Measurements from ENCODE around the gene WDR73.

WDR73 gene

DNA sequence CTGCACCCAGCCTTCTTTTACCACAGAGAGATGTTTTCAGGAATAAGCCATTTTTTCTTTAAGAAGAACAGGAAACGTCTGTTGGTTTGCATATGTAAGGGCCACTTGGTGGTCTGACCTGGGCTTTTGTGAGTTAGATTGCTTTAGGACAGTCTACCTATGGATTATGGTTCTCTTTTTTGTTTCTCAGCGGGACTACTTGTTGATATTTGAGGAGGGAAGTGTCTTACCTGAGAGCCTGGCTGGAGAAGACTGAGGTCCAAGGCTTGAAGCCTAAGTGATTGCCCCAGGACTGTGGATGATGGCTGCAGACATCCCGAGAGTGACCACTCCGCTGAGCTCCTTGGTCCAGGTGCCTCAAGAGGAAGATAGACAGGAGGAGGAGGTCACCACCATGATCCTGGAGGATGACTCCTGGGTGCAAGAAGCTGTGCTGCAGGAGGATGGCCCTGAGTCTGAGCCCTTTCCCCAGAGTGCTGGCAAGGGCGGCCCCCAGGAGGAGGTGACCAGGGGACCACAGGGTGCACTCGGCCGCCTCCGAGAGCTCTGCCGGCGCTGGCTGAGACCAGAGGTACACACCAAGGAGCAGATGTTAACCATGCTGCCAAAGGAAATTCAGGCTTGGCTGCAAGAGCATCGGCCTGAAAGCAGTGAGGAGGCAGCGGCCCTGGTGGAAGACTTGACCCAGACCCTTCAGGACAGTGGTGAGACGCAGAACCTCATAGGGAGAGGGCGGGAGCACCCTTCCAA lies 50.3 kb downstream of the WDR73 start:
- no peak for DNase-seq (ENCODE audit: low read depth)
- H3K4me3 ChIP-seq (ENCODE audit: low read depth, low read length): no peak overlapping the region
- no peak for TF ChIP-seq CTCF (IDR thresholded peaks at IDR 0.05; ENCODE audit: low read depth, low read length, missing control alignments)

GRCh38 chr15:84601555-84601838 lies 52.6 kb downstream of the WDR73 start:
- no peak for TF ChIP-seq CTCF (IDR thresholded peaks at IDR 0.05; ENCODE audit: low read depth, low read length, missing control alignments)
- peak overlapping the region; percentile 91 for H3K4me3 ChIP-seq (ENCODE audit: low read depth, low read length)
- DNase-seq (ENCODE audit: low read depth): no peak

DNA sequence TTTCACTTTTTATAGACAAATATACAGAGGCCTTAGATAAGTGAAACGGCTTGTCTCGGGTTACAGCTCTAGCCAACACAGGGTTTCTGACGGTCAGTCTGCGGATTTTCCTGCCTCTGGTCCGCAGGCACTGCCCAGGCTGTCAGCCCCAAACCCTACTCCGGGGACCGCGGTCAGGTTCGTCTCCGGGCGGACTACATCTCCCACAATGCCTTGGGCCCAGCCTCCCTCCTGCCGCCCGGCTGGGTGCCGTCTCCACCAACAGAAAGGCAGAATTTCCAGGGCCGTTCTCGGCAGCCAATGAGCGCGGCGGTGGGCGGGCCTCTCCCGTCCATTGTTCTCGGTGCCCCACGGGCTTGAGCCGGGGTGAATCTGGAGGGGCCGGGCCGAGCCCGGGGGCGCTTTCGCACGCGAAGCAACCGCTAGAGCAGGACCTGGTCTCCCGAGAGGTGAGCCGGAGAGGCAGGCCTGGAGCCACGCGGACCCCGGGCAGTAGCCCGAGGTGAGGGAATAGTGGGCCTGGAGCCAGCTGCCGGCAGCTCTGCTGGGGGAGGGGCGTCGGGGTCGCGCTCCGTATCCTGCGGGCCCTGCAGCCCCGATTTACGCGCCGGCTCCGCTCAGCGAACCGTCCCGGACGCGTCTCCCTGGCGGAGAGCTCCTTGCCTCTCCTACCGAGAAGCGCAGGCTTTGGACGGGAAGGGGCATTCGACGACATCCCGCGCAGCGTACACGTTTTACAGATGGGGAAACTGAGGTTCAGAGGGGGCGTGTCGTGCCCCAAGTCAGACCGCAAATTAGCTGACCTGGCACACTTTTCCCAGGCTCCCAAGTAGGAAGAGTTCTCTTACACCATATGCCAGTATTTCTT lies 53.2 kb downstream of the WDR73 start, which contains the start of gene ZSCAN2:
ZSCAN2 (plus strand) TSS at position 323 of the 868 bp plus-strand sequence. CDS start 2,919 bp downstream, outside the sequence.
- peak; percentile 72 for DNase-seq (ENCODE audit: low read depth)
- no peak for TF ChIP-seq CTCF (IDR thresholded peaks at IDR 0.05; ENCODE audit: low read depth, low read length, missing control alignments)
- peak within 1 kb of the TSS; percentile 91 for H3K4me3 ChIP-seq (ENCODE audit: low read depth, low read length)

DNA sequence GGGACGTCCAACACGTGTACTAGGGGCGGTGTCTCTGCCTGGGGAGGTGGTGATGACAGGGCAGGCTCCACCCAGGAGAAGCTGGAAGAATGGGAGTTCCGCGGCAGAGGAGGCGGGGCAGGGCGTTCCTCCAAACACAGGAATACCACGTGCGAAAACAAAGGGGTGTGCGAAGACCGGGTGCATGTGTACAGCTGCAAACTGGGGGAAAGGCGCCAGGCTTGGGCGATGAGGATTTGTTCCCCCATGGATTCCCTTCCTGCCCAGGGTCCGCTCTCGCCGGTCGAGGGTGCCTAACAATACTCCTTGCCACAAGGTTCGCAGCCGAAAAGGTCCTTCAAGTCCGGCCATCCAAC lies 53.8 kb downstream of the WDR73 start:
- DNase-seq (ENCODE audit: low read depth): no peak
- TF ChIP-seq CTCF (IDR thresholded peaks at IDR 0.05; ENCODE audit: low read depth, low read length, missing control alignments): no peak
- peak overlapping the region; percentile 91 for H3K4me3 ChIP-seq (ENCODE audit: low read depth, low read length)

DNA sequence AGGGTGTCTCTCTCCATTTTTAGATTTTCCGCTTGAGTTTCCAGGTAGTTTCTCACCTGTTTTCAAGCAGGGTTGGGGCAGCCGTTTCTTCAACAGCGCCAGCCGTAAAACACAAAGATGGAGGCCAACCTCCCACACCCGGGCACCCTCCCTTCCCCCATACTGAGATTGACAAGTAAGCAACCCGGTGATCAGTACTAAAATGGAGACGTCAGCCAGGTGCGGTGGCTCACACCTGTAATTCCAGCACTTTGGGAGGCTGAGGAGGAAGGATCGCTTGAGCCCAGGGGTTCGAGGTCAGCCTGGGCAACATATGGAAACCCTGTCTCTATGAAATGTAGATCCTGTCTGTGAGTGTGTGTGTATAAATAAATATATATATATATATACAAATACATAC lies 54.2 kb downstream of the WDR73 start:
- no peak for DNase-seq (ENCODE audit: low read depth)
- H3K4me3 ChIP-seq (ENCODE audit: low read depth, low read length): no peak overlapping the region
- TF ChIP-seq CTCF (IDR thresholded peaks at IDR 0.05; ENCODE audit: low read depth, low read length, missing control alignments): no peak

DNA sequence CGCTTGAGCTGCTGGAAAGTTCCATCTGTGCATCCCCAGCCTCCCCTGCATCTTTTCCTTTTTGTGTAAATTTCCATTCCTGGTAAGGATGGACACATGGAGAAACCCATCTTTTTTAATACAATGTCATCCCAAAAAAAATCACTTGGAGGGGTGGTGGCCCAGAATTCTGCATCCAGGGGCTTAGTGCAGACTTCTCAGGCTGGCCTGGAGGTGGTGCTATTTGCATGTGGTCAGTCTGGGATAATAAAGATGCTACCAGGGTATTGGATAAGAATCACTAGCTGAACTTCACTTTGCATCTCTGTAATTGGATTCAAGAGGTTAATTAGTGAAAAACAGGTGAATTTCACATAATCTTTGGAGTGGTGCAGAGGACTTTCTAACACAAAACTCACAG lies 55.1 kb downstream of the WDR73 start:
- no peak for DNase-seq (ENCODE audit: low read depth)
- no peak overlapping the region for H3K4me3 ChIP-seq (ENCODE audit: low read depth, low read length)
- peak; percentile 57 for TF ChIP-seq CTCF (IDR thresholded peaks at IDR 0.05; ENCODE audit: low read depth, low read length, missing control alignments)
